ENCODE measurements around the gene FN3KRP. TPM values are rescaled to one million over a fixed set of nuclear protein-coding genes. Genes with fewer than 3 reads are reported as not detected.

FN3KRP gene
- total RNA-seq, 2 experiments from 2014 or later = 28.3 to 36.3 TPM

GRCh38 chr17:82775001-82775823 is 58.7 kb downstream of the FN3KRP start:
- peak; percentile 74 for DNase-seq
- H3K4me1 Mint-ChIP-seq = peaks cover 2% of the 10 kb centered on the region
- ChIA-PET POLR2A (no interaction called here), CTCF (interaction anchor here (0.6 to 1.3 kb wide), 5 partner anchors 13 to 125 kb away, joined by 3 to 6 read pairs (median 3); no protein-coding TSS in a partner anchor)
- H3K27ac Mint-ChIP-seq = no peak overlapping the region
- intact Hi-C loops (cut with DNase I, micrococcal nuclease) = loop anchor here in 1 of 2 experiments (2.0 kb wide), 1 partner anchor 106 kb away; no protein-coding TSS in a partner anchor
- H3K9me3 Mint-ChIP-seq (ENCODE audit: low read depth) = no peaks in the 10 kb centered on the region
- H3K36me3 Mint-ChIP-seq (ENCODE audit: low read depth) = peaks cover 26% of the 10 kb centered on the region
- H3K27me3 Mint-ChIP-seq = no peaks in the 10 kb centered on the region
- no peak overlapping the region for H3K4me3 Mint-ChIP-seq
- ATAC-seq = no peak

- Mint-ChIP-seq H3K36me3 (ENCODE audit: low read depth) (peaks cover 25% of the 10 kb centered on the region), H3K27ac (peak overlapping the region; percentile 25), H3K4me3 (no peak overlapping the region), H3K27me3 (no peaks in the 10 kb centered on the region), H3K9me3 (ENCODE audit: low read depth) (no peaks in the 10 kb centered on the region), H3K4me1 (peaks cover 2% of the 10 kb centered on the region)
- DNase-seq = no peak
- ChIA-PET CTCF (no interaction called here), POLR2A (no interaction called here)
- intact Hi-C loops (cut with DNase I, micrococcal nuclease) = no loop called here
- ATAC-seq = no peak
Measured at GRCh38 chr17:82776454-82776853, 59.9 kb downstream of the FN3KRP start.

Small RNAs within 50 kb of the gene (microRNA-seq; reads per million reads assigned to microRNA genes)
- 1.8 reads per million for gene MIR4525 (ENCODE audit: borderline replicate concordance)

Other genes with a start within 250 kb of the FN3KRP start
- 10 to 100 TPM; 58.1 to 75.4 TPM for gene FOXK2, start 197.0 kb upstream of the FN3KRP start, total RNA-seq
- gene WDR45B, start 68.3 kb upstream of the FN3KRP start, total RNA-seq = 10 to 100 TPM; 74.1 to 74.8 TPM
- 1 to 10 TPM; 3.2 to 4.1 TPM for gene RAB40B, start 18.0 kb upstream of the FN3KRP start, total RNA-seq
- 1 to 10 TPM; 2.1 TPM for gene FN3K, start 18.9 kb downstream of the FN3KRP start, total RNA-seq
- 10 to 100 TPM; 83.3 to 97.2 TPM for gene TBCD, start 35.4 kb downstream of the FN3KRP start, total RNA-seq
- not detected for gene ZNF750, start 123.3 kb downstream of the FN3KRP start, total RNA-seq

Data from activated CD4-positive, alpha-beta T cell treated with anti-CD3 and anti-CD28 coated beads for 36 hours (primary cell).